GM12872 (cell line): Measurements from ENCODE around the gene KCNK3.

Experiments
- TF ChIP-seq, protein P1 (sequence below): IDR thresholded peaks from 3 replicates; pipeline ENCODE4 v1.5.1; 2011; ENCODE audit warnings: low read depth, mild to moderate bottlenecking, low read length, moderate library complexity; ENCODE audit not compliant: insufficient read depth

Gene KCNK3

GRCh38 chr2:26685989-26686839 lies 6.3 kb upstream of the KCNK3 start:
- TF ChIP-seq, protein P1, sequence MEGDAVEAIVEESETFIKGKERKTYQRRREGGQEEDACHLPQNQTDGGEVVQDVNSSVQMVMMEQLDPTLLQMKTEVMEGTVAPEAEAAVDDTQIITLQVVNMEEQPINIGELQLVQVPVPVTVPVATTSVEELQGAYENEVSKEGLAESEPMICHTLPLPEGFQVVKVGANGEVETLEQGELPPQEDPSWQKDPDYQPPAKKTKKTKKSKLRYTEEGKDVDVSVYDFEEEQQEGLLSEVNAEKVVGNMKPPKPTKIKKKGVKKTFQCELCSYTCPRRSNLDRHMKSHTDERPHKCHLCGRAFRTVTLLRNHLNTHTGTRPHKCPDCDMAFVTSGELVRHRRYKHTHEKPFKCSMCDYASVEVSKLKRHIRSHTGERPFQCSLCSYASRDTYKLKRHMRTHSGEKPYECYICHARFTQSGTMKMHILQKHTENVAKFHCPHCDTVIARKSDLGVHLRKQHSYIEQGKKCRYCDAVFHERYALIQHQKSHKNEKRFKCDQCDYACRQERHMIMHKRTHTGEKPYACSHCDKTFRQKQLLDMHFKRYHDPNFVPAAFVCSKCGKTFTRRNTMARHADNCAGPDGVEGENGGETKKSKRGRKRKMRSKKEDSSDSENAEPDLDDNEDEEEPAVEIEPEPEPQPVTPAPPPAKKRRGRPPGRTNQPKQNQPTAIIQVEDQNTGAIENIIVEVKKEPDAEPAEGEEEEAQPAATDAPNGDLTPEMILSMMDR: no peak

DNA sequence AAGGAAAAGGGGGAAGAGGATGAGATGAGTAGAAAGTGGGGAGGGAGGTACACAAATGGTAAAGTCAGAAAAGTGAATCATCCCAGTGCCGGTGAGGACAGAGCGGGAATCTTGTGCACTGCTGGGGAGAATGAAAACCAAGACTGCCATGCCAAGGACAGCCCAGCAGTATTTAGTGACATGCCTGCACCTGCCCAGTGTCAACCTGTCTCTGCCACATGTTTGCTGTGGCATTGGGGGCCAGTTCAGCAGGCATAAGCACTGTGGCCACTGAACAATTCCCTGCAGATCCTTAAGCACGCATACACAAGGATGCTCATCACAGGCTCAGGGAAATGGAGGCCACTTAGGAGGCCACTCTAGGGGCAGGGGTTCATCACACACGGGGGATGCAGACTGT lies 5.2 kb upstream of the KCNK3 start:
- TF ChIP-seq, protein P1: no peak

DNA sequence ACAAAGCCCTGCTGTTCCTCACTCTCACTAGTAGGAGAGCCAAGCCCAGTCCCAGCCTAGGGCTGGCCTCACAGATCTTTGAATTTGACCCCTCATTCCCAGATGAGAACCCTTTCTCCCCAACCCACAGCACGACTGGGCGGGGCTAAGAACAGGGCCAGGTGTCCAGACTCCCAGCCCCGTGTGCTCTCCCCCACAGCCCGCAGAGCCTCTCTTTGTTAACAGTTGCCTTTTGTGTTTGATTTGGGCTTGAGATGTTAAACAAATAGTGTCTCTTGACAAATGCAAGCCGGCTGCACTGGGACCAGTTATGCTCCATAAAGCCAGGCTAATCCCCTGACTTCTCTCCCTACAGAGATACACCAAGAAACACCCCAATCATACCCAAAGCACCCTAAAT lies 4.7 kb upstream of the KCNK3 start:
- TF ChIP-seq, protein P1: no peak

DNA sequence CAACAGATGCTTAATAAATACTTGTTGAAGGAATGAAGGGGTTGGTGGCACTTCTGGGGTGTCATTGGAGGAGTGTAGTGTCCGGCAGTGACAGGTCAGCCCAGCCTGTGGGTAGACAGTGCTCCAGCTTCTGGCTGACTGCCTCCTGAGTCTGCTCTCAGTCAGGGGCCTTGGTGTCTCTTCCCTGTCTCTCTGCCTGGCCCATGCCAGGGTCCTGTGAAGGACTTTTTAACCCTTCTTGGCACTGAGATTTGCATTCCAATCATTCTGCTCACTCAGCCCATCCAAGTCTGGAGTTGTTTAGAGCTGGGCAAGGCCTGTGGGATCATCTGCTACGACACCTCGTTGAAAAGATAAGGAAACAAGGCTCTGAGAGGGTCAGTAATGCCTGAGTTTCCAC lies 1.4 kb upstream of the KCNK3 start:
- TF ChIP-seq, protein P1: no peak

DNA sequence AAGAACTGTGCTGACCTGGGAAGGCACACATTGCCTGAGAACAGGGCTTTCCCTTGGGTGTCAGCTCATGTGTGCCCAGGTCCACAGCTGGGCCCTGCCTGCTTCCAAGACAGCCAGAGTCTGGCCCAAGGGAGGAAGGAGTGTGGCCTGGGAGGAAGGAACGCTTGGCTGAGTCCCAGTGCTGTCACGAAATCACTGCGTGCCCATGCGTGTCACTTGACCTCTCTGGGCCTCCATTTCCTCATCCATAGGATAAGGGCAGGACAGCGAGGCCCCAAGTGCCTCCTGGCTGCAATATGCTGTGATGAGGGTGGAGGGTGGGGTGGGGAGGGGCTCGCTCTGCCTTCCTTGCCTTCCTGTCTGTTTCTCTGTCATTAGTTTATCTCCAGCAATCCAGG lies 642 bp upstream of the KCNK3 start:
- TF ChIP-seq, protein P1: no peak

- TF ChIP-seq, protein P1: no peak
Observed at GRCh38 chr2:26692897-26693849, 651 bp downstream of the KCNK3 start.

DNA sequence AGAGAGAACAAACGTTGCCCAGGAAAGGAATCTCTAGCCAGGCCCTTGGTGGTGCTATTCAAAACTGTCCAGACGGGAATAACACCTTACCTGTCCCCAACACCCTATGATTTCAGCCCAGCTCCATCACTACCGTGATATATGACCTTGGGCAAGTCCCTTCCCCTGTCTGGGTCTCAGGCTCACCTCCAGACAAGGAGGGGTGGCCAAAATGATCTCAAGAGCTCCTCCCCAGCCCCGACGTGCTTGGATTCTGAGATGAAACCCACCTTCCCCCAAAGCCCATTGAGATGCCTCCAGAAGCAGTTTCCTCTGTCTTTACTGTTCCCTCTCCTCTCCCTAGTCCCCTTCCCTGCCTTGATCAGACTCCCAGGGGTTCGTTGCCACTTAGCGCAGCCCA lies 1.5 kb downstream of the KCNK3 start:
- TF ChIP-seq, protein P1: no peak
